ENCODE results near the gene ACTL7B. TPM values are rescaled to one million over a fixed set of nuclear protein-coding genes. Genes with fewer than 3 reads are reported as not detected.
"Not testable (repeated sequence)": the region's sequence is repeated elsewhere in the genome, so short reads cannot be mapped to it uniquely, and the experiment has no call there.

The ACTL7B gene
- total RNA-seq, 1 experiment from 2014 or later: not detected

DNA sequence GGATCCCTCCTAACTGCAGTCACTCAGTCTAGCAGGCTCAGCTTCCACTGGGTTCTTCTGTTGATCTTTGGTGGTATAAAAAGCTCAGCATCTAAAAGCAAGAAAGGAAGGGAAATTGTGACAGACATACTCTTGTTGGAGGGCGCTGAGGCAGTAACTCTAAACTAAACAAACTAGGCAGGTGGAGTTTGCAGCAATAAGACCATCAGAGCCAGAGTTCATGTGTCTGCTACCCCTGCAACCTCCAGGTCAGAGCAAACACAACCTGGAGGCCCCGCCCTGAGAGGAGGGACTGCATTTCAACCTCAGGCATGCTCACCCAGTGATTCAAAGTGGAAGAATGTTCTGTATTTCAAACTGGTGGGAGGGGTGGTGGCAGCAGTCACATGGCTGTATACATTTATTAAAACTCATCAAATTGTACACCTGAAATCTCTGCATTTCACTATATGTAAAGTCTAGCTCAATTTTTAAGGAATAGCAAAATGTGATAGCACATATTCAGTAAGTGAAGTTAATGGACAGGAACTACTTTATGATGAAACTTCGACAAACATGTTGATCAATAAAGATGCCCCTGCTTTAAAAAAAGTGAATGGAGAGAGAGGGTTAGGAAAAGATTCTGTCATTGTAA lies 13.4 kb upstream of the ACTL7B start:
- DNase-seq (ENCODE audit: low spot score): no peak

DNA sequence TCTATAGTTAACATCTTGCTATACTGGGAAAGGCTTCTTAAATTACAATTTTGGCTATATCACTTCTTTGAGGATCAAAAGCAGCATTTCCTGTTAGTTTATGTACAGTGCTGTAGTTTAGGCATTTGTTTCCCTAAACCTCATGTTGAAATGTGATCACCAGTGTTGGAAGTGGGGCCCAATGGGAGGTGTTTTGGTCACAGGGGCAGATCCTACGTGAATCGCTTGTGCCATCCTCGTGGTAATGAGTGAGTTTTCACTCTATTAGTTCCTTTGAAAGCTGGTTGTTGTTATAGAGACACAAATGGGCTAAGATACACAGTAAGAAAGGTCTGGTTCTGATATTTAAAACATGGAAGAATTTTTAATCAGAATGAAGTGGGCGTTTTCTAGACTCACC lies 12.0 kb upstream of the ACTL7B start:
- no peak for DNase-seq (ENCODE audit: low spot score)

DNA sequence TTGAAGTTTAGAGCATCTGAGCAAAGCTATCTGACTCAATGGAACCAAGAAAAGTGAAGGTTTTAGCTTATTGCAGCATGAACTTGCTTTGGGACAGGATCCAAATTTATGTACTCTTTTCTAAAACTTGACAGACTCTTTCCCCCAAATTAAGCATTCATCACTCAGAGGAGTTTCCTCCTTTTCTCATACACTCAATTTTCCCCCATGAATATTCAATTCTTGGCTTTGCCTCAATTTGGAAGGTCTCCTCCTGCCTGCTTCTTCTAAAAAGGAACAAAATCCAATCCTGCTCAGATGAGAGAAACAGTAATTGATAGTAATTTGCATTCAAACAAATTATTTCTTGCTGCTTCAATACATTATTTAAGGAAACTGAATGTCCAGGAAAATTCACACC lies 11.3 kb upstream of the ACTL7B start:
- no peak for DNase-seq (ENCODE audit: low spot score)

DNA sequence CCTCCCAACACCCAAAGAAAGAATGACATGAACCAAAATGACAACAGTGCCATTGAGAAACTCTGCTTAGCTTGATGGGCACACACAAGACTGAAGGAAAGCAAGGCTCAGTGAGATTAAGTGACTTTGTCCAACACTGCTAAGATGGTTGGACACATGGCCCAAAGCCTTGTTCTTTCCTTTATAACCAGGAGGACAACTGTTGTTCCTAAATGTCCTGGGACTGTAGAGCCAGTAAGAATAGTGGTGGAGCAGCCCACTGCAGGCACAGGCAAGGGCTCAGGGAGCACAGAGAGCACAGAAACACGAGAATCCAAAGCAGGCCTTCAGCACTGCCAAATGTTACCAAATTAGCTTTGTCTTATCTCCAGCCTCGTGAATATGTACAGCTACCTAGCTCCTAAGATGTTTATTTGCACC lies 10.2 kb upstream of the ACTL7B start:
- no peak for DNase-seq (ENCODE audit: low spot score)

DNA sequence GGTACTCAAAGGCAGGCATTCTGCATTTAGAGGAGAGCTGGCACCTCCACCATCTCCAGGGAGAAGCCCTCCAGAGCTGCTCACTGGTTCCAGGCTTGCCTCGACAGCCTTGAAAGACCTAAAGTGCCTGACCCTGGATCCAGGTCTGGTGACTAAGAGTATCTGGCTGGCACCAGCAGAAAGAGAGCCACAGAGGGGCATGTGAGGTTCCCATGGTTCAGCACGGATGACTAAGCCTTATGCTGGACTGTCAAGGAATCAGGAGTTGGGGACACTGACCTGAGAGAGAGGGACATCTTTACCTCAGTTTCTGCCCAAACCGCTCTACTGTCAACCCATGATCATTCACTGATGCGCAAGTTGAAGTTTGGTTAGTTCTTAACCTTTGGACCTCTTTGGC lies 9.3 kb upstream of the ACTL7B start:
- no peak for DNase-seq (ENCODE audit: low spot score)

DNA sequence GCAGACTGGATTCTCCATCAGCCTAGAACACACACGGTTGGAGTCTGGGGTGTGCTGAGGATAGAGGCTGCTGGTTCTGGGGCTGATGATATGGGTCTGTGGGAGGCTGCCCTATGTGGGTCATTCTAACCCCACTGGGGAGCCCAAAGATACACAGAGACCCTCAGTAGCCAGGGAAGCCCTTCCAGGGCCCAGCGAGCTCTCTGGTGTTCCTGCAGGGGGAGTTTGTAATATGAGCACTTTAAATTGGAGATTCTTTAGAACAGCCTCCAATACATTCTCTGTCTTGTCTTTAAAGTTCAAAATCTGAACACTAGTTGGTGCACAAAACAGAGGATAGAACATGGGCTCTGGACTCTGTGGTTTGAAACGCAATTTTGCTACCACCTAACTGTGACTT lies 8.7 kb upstream of the ACTL7B start:
- no peak for DNase-seq (ENCODE audit: low spot score)

DNA sequence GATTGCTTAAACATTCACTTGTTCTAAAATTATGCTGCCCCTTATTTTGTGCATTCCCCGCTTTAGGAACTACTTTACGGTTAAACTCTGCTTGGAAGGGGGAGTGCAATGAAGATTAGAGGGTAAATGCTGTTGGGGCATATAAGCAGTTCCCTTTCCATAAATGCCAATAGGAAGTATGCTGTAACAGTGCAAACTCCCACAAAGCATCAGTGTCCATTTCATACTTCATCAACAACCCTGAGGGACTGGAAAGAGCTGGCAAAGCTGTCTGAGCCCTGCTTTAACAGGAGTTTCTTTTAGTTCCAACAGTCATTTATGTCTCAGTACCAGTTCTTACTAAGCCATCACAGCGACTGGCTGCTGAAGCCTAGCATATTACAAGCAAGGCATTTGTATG lies 8.1 kb upstream of the ACTL7B start:
- no peak for DNase-seq (ENCODE audit: low spot score)

DNA sequence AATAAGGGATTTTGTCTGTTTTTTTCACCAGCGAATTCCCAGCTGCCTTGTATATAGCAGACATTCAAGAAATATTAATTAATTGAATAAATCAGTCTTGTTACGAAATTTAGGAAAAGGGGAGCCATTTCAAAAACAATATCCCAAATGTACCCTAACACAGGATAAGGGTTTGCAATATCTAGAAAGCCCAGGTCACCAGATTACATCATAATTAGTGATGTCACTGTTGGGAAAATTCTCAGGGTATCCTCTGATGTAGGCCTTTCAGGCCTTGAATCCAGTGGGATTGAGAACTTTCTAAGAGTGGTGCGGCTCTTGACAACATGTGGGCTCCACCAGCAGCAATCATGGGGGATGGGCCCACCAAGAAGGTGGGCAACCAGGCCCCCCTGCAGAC lies 6.2 kb upstream of the ACTL7B start, which contains the start of gene ACTL7A:
Gene ACTL7A, plus strand, starts transcription at position 270 of the 400 bp plus-strand sequence. Its CDS starts 57 bp downstream, at position 327.
- no peak for DNase-seq (ENCODE audit: low spot score)

DNA sequence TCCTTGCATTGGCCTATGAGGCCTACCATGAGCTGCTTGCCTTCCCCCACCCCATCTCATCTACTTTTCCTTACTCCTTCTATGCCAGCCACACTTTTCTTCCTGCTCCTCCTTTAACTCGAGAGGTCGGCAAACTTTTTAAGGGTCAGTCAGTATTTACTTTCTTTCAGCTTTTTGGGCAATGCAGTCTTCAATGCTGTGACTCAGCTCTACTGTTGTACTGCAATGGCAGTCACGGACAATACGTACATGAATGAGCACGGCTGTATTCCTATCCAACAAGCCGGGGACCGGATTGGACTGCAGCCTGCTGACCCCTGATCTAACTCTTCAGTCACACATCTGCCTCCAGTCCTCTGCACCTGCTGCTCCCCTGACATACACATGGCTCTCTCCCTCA lies 5.7 kb upstream of the ACTL7B start:
- no peak for DNase-seq (ENCODE audit: low spot score)

DNA sequence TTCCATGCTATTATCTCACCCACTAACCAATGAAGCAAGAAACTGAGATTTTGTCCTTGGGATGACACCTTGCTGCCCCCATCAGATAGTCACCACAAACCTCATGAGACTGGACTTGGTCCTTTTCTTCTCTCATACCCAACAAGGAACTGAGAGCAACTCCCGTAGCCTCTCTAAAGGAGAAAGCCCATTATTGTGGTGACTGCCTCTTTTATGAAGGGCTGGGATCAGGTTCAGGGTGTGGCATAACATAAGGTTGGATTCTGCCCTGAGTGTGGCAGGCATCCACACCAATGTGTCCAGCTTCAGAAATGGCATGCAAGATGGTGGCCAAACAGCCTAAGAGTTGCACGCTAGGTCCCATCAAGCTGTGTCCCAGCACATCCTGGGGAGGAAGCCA lies 5.0 kb upstream of the ACTL7B start:
- DNase-seq (ENCODE audit: low spot score): no peak

DNA sequence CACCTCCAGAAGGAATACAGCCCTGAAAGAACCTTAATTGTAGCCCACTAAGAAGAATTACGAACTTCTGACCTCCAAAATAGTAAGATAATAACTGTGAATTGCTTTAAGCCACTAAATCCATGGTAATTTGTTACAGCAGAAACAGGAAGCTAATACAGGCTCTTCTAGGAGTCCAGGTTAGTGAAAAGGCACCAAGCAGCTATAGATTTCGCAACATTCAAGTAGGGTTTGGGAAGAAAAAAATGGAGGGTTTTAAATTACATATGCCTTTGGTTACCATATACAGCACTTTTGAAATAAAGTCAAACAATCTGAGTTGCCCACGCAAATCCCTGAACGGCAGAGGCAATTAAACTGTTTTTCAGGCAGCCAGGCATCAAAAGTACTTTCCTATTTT lies 4.6 kb upstream of the ACTL7B start:
- no peak for DNase-seq (ENCODE audit: low spot score)

DNA sequence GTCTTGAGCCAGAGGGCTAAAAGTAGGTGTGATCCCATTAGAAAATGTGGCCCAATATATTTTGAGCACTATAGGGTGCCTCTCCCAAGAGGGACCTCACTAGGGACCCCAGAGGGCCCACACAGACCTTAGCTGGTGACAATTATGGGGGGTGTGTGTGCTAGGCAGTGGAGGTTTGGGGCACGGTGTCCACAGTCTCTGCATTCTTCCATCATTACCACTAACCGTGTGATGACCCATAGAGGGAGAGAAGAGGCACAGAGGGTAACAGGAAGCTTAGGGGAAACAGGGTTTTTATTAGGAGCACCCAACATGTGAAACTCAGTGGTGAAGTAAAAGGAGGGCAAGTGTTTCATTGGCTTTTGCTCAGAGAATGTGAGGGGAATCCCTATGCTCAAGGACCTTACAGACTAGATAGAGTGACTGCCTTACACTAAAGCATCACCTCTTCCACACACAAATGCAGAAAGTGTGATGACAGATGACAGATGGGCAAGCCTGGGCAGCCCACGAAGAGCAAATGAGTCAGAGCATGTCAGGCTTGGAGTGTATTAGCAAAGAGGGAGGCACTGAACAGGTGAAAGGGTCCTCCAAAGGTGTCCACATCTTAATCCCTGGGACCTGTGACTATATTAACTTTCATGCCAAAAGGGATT lies 3.8 kb upstream of the ACTL7B start:
- no peak for DNase-seq (ENCODE audit: low spot score)

DNA sequence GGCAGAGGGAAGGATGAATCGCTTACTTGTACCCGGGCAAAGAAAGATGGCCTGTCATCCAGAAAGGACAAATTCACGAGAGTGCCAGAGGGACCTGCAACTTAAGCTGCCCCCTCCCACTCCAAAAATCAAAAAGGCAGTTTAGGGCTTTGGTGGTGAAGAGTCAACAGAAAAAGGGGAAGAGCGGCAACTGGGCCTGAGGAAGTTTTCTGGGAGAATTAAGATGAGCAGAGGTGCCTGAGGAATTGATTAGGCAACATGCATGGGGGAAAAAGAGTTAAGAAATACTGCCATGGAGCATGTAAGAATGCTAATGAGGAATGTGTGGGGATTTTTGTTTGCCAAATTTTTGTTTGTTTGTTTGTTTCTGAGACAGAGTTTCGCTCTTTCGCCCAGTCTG lies 1.8 kb upstream of the ACTL7B start:
- no peak for DNase-seq (ENCODE audit: low spot score)

DNA sequence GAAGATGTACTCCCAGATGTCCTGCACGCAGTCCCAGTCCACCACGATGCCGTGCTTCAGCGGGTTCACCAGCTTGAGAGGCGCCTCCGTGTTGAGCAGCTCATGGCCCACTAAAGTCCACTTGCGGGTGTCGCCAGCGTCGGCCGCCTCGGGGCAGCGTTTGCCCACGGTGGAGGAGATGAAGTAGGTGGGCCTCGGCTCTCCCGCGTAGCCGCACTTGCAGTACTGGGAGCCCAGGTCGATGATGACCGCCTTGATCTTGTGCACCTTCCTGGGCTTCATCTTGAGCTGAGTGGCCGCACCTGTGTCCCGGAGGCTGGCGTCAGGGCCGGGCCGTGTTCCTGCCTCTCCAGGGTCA lies 278 bp downstream of the ACTL7B start:
- no peak for DNase-seq (ENCODE audit: low spot score)

DNA sequence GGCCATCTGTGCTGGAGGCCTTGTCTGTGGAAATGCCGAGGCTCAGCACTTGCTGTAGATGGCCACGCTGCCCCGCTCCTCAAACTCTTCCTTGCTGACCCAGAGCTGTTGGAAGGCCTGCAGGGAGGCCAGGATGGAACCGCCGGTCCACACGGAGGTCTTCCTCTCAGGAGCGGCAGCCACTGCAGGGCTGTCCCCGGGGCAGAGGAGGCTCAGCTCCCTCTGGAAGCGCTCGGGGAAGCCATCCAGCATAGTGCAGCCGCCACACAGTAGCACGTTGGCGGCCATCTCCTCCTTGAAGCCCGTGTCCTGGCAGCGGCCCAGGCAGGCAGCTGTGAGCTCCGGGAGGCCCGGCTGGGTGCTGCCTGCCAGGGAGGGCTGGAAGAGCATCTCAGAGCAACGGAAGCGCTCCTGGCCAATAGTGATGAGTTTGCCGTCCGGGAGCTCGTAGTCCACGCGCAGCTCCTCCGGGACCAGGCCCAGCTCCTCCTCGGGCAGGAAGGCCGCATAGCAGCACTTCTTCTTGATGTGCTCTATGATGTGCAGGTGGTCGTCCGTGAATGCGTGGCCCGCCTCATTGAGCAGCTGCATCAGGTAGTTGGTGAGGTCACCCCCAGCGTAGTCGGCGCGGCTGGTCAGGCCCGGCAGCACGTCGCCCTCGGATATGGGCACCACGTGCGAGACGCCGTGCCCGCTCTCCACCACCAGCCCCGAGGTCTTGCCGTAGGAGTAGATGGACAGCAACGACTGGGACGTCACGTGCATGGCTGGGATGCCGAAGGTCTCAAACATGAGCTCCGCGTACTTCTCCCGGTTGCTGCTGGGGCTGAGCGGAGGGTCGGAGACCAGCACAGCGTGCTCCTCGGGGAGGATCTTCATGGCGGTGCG lies 901 bp downstream of the ACTL7B start:
- no peak for DNase-seq (ENCODE audit: low spot score)

DNA sequence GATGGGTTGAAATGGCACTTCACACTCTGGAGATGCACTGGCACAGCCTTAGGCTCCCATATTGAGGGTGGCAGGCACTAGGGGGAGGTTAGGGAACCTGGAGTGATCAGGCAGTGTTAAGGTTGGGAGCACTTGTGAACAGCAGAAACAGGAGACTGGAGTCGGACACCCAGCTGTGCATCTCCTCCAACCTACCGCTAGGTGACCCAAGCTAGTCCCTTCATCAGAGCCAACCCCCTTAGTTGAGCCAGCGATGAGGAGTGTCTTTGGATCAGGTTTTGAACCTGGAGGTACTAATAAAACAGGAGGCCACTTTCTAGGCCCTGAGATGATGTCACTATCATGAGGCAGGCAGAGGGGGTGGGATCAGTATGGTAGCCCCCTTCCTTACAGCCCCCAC lies 1.7 kb downstream of the ACTL7B start:
- no peak for DNase-seq (ENCODE audit: low spot score)

DNA sequence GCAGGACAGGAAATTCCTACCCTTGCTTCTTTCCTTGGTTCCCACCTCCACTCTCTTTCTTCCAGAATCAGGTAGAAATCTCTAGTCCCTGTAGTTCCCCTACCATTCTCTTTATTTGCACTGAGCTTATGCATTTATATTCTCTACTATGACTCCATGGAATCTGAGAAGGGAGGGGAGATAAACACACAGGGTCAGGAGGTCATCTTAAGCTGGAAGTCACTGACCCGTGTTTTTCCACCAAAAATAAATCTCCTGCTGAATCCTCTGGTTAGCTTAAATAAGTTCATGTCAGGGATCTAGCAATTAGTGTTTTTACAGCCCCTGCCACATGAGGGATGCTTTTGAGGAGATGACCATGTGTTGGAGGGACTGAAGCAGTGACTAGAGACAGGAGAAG lies 3.7 kb downstream of the ACTL7B start:
- DNase-seq (ENCODE audit: low spot score): no peak

DNA sequence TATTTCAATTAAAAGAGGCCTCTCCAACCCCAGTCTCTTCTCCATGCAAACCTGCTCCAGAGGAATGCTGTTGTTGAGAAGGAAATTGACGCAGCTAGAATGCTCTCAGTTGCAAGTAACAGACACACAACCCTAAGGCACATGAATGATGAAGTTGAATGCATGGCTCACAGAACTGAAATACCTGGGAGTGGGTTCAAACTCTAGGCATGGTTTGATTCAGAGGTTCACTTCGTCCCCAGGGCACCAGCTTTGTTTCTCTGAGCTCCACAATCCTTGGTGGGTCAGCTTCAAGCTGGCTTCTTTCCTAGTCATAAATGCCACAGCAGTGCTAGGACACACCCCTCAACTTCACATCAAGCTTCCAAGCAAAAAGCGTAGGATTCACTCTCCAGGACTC lies 4.6 kb downstream of the ACTL7B start:
- no peak for DNase-seq (ENCODE audit: low spot score)

DNA sequence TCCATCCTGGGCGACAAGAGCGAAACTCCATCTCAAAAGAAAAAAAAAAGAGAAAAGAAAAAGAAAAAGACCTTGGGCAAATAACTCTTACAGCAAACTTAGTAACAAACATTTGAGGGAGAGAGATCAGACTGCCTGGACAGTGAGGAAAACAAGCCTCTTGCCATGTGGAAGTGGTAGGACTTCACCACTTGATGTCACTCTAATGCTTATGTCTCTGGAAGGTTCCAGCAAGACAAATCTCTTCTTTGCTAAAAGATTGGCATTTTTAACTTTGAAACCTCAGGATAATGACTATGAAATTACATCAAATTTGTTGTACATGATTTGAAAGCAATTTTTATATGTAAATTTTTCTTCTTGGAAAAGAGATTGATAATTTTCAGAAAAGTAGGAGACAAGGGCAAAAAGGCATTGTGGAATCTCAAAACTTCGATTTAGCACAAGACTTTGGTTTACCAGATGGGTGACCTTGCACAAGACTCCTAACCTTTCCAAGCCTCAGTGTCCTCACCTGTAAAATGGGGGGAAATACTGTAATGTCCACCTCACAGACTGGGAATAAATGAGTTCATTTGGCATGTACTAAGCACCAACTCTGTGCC lies 5.4 kb downstream of the ACTL7B start:
- no peak for DNase-seq (ENCODE audit: low spot score)

DNA sequence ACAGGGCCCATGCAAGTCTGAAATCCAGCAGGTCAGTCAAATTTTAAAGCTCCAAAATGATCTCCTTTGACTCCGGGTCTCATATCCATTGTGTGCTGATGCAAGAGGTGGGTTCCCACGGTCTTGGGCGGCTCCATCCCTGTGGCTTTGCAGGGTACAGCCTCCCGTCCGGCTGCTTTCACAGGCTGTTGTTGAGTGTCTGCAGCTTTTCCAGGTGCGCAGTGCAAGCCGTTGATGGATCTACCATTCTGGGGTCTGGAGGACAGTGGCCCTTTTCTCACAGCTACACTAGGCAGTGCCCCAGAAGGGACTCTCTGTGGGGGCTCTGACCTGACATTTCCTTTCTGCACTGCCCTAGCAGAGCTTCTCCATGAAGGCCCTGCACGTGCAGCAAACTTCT lies 7.5 kb downstream of the ACTL7B start:
- not testable (repeated sequence) for DNase-seq (ENCODE audit: low spot score)

DNA sequence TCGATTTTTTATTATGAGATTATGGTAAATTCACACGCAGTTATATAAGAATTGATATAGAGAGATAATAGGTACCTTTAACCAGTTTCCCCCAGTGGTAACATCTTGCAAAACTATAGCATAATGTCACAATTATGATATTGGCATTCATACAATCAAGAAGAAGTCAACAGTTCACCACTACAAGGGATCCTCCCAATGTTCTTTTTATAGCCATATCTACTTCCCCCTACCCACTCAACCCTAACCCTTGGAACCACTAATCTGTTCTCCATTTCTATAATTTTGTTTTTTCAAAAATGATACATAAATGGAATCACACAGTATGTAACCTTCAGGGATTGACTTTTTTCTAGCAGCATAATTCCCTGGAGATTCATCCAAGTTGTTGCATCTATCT lies 9.8 kb downstream of the ACTL7B start:
- no peak for DNase-seq (ENCODE audit: low spot score)

DNA sequence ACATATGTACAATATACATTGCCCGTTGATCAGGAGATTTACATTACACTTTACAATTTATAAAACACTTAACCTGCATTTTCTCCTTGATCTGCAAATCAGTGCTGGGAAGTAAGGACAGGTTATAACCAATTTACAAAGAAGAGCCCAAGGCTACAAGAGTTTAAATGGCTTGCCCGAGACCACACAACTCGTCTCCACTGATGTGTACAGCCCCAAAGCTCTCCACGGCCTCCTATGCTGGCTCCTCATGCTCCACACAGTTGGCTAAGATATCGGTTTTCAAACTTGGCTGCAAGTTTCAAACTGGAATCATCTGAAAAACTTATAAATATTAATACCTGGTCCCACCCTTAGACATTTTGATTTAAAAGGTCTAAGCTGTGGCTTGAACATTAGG lies 10.3 kb downstream of the ACTL7B start:
- DNase-seq (ENCODE audit: low spot score): no peak

DNA sequence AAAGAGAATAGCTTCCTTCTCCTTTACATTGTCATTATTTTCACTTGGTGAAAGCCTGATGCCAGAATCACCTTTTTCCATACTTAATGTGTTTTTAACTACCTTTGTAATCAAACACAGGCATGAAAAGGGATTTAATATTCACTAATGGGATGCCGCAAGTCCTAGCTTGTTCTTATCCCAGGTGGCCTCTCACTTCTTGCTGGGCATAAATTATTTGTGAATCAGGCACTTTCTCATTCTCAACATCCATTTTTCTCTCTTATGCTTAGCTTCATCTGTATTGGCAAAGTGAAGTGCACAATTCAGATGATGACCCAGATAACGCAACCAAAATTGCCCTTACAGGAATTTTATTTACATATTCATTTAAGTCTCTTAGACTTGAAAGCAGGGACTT lies 10.9 kb downstream of the ACTL7B start:
- DNase-seq (ENCODE audit: low spot score): no peak

Measured in H4 (cell line).